LHCN-M2 (cell line): ENCODE results near the gene SUSD5. TPM values are rescaled to one million over a fixed set of nuclear protein-coding genes. Genes with fewer than 3 reads are reported as not detected.
A peak's percentile ranks its signal among the peaks of the same experiment; 100 is the strongest.
"Not testable (repeated sequence)": the region's sequence is repeated elsewhere in the genome, so short reads cannot be mapped to it uniquely, and the experiment has no call there.

Experiments used
- DNase-seq: peaks from one replicate; pipeline ENCODE4 v3.0.0-alpha.2; 2012; ENCODE audit warnings: low read depth
- total RNA-seq: library from RNA; depleted of rRNA; stranded (reverse); fragments of >200 nt; gene quantifications from 2 replicates; pipeline ENCODE4 v1.2.3, GENCODE V29; 2014

The SUSD5 gene
- total RNA-seq, 1 experiment from 2014 or later: 22.8 TPM

- no peak for DNase-seq
Measured at GRCh38 chr3:33196538-33196937, 22.1 kb downstream of the SUSD5 start.

- DNase-seq: no peak
Measured at GRCh38 chr3:33194303-33194702, 24.3 kb downstream of the SUSD5 start.

GRCh38 chr3:33187368-33187634, 31.3 kb downstream of the SUSD5 start:
- DNase-seq: peak; percentile 34

- DNase-seq: peak; percentile 73
Measured at GRCh38 chr3:33186524-33187367, 31.9 kb downstream of the SUSD5 start.

- DNase-seq: peak; percentile 86
Measured at GRCh38 chr3:33184863-33185262, 33.7 kb downstream of the SUSD5 start.

- DNase-seq: peak; percentile 32
Measured at GRCh38 chr3:33181641-33182040, 37.0 kb downstream of the SUSD5 start.

- peak; percentile 61 for DNase-seq
Measured at GRCh38 chr3:33181229-33181628, 37.4 kb downstream of the SUSD5 start.

- DNase-seq: no peak
Measured at GRCh38 chr3:33179132-33179531, 39.5 kb downstream of the SUSD5 start.

- DNase-seq: no peak
Measured at GRCh38 chr3:33174711-33175414, 43.7 kb downstream of the SUSD5 start.

- no peak for DNase-seq
Measured at GRCh38 chr3:33174095-33174494, 44.5 kb downstream of the SUSD5 start.

- no peak for DNase-seq
Measured at GRCh38 chr3:33173672-33174071, 44.9 kb downstream of the SUSD5 start.

GRCh38 chr3:33173103-33173502, 45.5 kb downstream of the SUSD5 start:
- DNase-seq: no peak

GRCh38 chr3:33171580-33171979, 47.0 kb downstream of the SUSD5 start:
- DNase-seq: no peak

GRCh38 chr3:33170531-33170930, 48.1 kb downstream of the SUSD5 start:
- no peak for DNase-seq

- DNase-seq: peak; percentile 14
Measured at GRCh38 chr3:33167716-33168336, 50.8 kb downstream of the SUSD5 start.

GRCh38 chr3:33167284-33167683, 51.3 kb downstream of the SUSD5 start:
- DNase-seq: no peak

- no peak for DNase-seq
Measured at GRCh38 chr3:33166095-33166494, 52.5 kb downstream of the SUSD5 start.

- no peak for DNase-seq
Measured at GRCh38 chr3:33165372-33165771, 53.2 kb downstream of the SUSD5 start.

- not testable (repeated sequence) for DNase-seq
Measured at GRCh38 chr3:33162621-33163020, 56.0 kb downstream of the SUSD5 start.

GRCh38 chr3:33159981-33160380, 58.6 kb downstream of the SUSD5 start:
- DNase-seq: no peak

GRCh38 chr3:33159234-33159633, 59.4 kb downstream of the SUSD5 start:
- no peak for DNase-seq

GRCh38 chr3:33155301-33155700, 63.3 kb downstream of the SUSD5 start:
- DNase-seq: no peak

GRCh38 chr3:33153782-33154181, 64.8 kb downstream of the SUSD5 start:
- DNase-seq: no peak
